Islet of Langerhans (tissue), 1 donor: ENCODE data around the gene TFIP11.

Source experiments
- FAIRE-seq: peaks from one replicate; lab custom pipeline; 2011; peaks lifted over from hg19 to GRCh38; lab: Jason Lieb, UNC

The TFIP11 gene

GRCh38 chr22:26512149-26512793 lies at the start of gene TFIP11:
Gene TFIP11 (minus strand): TSS chr22:26512473. CDS start chr22:26510272, 2,201 bp downstream.
- FAIRE-seq: no peak

GRCh38 chr22:26561756-26562417 lies 49.6 kb upstream of the TFIP11 start:
- FAIRE-seq: no peak

GRCh38 chr22:26559961-26560575 lies 47.8 kb upstream of the TFIP11 start:
- no peak for FAIRE-seq

GRCh38 chr22:26558248-26558895 lies 46.1 kb upstream of the TFIP11 start:
- FAIRE-seq: no peak

- no peak for FAIRE-seq
Measured at GRCh38 chr22:26556904-26557303, 44.6 kb upstream of the TFIP11 start.

GRCh38 chr22:26555478-26555877 lies 43.2 kb upstream of the TFIP11 start:
- no peak for FAIRE-seq

GRCh38 chr22:26554956-26555355 lies 42.7 kb upstream of the TFIP11 start:
- no peak for FAIRE-seq

GRCh38 chr22:26553056-26553752 lies 40.9 kb upstream of the TFIP11 start:
- no peak for FAIRE-seq

- FAIRE-seq: no peak
Measured at GRCh38 chr22:26552466-26552865, 40.2 kb upstream of the TFIP11 start.

- no peak for FAIRE-seq
Measured at GRCh38 chr22:26551568-26551967, 39.3 kb upstream of the TFIP11 start.

GRCh38 chr22:26550498-26551033 lies 38.3 kb upstream of the TFIP11 start:
- FAIRE-seq: no peak

GRCh38 chr22:26549902-26550497 lies 37.7 kb upstream of the TFIP11 start:
- FAIRE-seq: no peak

- FAIRE-seq: no peak
Measured at GRCh38 chr22:26548984-26549383, 36.7 kb upstream of the TFIP11 start.

GRCh38 chr22:26548303-26548702 lies 36.0 kb upstream of the TFIP11 start:
- FAIRE-seq: no peak

GRCh38 chr22:26547837-26548236 lies 35.6 kb upstream of the TFIP11 start:
- FAIRE-seq: no peak

GRCh38 chr22:26547426-26547825 lies 35.2 kb upstream of the TFIP11 start:
- no peak for FAIRE-seq

- no peak for FAIRE-seq
Measured at GRCh38 chr22:26546282-26546681, 34.0 kb upstream of the TFIP11 start.

- FAIRE-seq: no peak
Measured at GRCh38 chr22:26545827-26546226, 33.6 kb upstream of the TFIP11 start.

- FAIRE-seq: no peak
Measured at GRCh38 chr22:26545385-26545784, 33.1 kb upstream of the TFIP11 start.

- no peak for FAIRE-seq
Measured at GRCh38 chr22:26544489-26544888, 32.2 kb upstream of the TFIP11 start.

- FAIRE-seq: no peak
Measured at GRCh38 chr22:26542831-26543230, 30.6 kb upstream of the TFIP11 start.
